GM19468 (cell line): ENCODE measurements around the gene ZMAT2.
"Not testable (repeated sequence)": the region's sequence is repeated elsewhere in the genome, so short reads cannot be mapped to it uniquely, and the experiment has no call there.

Experiments used
- ATAC-seq: cut with Tn5 transposase; IDR thresholded peaks from one replicate; pipeline ENCODE4 v1.9.1; 2021; ENCODE audit warnings: mild to moderate bottlenecking, moderate library complexity, moderate number of reproducible peaks; ENCODE audit not compliant: unreplicated experiment; ENCODE audit errors: extremely low read depth

Gene ZMAT2

DNA sequence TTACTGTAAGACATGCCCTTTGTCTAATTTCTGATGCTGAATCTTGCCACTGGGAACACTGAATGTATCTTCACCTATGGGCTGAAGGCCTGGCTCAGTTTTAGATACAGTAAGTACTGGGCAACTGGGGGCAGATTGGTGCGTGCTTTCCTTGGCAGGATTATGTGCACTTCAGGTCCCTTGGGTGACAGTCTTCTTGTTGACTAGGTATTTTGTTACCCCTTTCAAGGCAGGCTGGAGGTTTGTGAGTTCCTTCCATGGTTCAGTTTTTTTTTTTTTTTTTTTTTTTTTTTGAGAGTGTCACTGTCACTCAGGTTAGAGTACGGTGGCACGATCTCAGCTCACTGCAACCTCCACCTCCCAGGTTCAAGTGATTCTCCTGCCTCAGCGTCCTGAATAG lies 7.6 kb downstream of the ZMAT2 start:
- no peak for ATAC-seq

DNA sequence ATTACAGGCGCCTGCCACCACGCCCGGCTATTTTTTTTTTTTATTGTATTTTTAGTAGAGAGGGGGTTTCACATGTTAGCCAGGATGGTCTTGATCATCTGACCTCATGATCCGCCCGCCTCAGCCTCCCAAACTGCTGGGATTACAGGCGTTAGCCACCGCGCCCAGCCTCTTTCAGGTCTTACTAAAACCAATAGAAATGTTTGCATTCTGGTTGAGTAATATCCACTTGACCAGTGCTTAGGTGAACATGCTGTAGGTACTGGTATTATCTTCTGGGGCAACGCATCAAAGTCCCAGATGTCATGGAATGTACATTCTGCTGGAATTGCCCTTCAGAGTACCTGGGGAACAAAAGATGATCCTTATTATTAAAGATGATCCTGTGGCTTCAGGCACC lies 8.5 kb downstream of the ZMAT2 start:
- not testable (repeated sequence) for ATAC-seq

DNA sequence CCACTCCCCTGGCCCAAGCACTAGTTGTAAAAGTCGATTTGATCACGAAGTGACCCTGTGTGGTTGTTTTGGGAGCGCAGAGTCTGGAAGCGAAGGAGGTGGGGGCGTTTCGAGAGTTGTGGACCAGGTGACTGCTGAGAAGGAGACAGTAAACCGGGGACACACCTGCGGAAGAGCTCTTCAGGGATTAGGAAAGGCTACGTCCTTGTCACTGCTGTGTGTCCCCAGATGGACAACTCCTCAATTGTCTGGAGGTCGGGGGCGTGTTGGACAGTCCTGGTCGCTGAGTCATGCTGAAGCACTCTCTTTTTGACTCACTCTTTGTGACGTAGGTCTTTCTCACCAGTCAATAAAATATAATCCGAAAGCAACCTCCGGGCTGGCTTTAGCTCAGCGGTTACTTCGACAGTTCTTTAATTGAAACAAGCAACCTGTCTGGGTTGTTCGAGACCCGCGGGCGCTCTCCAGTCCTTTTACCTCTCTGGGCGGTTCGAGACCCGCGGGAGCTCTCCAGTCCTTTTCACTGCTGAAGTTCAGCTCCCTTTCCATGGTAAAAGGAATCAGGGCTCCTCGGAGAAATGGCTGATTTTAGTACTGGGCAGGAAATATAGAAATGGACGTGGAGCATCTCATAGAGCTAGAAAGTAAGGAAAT lies 10.8 kb downstream of the ZMAT2 start:
- peak; percentile 93 for ATAC-seq

DNA sequence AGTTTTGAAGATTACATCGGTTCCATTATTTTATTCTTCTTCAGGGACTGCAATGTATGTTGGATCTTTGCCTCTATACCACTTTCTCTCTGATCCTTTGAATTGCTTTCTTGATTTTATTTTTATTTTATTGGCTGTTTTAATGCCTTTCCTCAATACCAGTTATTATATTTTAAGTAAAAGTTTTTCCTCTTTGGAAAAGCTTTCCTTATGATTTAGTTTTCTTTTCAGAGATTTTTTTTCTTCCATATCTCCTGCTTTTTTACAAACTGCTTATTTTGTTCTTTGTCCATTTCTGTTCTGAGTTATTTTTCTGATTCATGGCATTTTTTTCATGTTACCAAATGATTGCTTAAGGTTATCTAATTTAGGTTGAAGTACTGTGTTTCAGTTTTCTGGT lies 11.5 kb downstream of the ZMAT2 start:
- no peak for ATAC-seq

DNA sequence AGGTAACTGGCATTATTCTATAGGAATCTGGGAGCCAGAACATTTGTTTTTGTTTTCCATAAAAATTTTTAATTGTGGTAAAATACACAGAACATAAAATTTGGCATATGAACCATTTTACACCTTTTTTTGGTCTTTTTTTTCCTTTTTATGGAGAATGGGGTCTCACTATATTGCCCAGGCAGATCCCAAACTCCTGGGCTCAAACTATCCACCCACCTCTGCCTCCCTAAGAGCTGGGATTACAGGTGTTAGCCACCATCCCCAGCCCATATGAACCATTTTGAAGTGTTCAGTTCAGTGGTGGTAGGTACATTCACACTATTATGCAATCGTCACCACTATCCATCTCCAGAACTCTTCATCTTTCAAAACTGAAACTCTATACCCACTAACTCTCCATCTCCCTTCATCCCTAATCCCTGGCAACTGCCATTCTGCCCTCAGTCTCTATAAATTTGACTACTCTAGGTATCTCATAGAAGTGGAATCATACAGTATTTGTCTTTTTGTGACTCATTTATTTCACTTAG lies 13.4 kb downstream of the ZMAT2 start:
- ATAC-seq, result no peak

DNA sequence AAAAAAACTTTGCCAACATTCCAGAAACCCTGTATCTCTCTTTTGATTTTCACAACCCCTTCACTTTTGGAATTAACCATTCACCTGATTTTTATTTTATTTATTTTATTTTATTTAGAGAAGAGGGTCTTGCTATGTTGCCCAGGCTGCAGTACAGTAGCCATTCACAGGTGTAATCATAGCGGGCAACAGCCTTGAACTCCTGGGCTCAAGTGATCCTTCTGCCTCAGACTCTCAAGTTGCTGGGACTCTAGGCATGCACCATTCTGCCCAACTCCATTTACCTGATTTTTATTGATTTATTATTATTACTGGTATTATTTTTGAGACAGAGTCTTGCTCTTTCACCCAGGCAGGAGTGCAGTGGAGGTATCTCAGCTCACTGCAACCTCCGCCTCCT lies 16.0 kb downstream of the ZMAT2 start:
- ATAC-seq, result not testable (repeated sequence)

DNA sequence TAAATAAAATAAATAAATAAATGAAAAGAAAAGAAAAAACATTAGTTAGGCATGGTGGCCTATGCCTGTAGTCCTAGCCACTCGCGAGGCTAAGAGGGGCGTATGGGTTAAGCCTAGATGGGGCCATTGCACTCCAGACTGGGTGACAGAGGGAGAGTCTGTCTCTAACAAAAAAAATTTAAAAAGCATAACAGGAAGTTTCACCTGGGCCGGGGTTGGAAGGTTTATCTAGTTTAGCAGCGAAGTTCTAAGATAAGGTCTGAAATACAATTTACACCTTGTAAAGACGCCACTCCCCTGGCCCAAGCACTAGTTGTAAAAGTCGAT lies 18.0 kb downstream of the ZMAT2 start:
- no peak for ATAC-seq

DNA sequence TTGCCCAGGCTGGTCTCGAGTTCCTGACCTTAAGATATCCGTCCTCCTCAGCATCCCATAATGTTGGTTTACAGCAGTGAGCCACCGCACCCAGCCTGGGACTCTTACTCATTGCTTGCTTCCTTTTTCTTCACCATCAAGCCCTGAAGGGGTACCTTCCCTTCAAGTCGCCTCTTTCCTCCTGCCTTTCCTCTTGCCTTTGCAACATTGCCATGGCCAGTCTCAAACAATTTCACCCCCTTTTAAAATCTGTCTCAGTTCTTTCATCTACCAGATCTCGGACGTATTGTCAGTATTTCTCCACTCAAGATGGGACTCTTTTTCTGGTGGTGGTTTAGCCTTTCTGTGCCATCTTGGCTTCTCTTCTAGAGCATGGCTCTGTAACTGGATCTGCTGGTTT lies 20.5 kb downstream of the ZMAT2 start:
- ATAC-seq, result not testable (repeated sequence)

DNA sequence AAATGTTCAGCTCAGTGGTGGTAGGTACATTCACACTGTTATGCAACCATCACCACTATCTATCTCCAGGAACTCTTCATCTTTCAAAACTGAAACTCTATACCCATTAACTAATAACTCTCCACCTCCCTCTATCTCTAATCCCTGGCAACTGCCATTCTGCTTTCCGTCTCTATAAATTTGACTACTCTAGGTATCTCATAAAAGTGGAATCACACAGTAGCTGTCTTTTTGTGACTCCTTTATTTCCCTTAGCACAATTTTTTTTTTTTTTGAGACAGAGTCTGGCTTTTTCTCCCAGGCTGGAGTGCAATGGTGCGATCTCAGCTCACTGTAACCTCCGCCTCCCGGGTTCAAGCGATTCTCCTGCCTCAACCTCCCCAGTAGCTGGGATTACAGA lies 21.1 kb downstream of the ZMAT2 start:
- not testable (repeated sequence) for ATAC-seq

DNA sequence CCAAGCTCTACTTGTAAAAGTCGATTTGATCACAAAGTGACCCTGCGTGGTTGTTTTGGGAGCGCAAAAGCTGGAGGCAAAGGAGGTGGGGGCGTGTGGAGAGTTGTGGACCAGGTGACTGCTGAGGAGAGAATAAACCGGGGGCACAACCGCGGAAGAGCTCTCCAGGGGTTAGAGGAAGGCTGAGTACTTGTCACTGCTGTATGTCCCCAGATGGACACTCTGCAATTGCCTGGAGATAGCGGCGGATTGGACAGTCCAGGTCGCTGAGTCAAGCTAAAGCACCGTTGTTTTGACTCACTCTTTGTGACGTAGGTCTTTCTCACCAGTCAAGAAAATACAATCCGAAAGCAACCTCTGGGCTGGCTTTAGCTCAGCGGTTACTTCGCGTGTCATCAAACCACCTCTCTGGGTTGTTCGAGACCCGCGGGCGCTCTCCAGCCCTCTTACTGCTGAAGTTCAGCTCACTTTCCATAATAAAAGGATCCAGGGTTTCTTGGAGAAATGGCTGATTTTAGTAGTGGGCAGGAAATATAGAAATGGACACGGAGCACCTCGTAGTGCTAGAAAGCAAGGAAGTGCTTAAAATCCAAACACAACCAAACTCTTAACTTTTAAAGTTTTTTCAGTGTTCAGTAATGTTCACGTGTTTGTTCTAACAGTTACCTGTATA lies 25.7 kb downstream of the ZMAT2 start:
- peak; percentile 62 for ATAC-seq

DNA sequence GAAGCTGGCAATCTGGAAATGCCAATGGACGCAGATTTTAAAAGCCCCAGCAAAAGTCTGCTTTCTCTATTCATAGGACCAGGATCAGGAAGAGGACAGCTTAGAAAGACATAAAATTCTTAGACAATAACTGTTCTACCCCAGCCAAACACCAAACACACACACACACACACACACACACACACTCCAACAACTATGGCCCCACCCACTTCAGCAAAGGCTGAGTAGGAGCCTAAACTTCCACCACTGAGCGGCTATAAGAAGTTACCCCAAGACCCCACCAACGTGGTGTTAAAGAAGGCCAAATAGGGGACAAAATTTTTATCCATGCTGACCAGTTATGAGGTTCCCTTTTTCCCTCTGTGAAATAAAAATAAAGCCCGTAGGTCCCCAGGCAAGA lies 32.9 kb downstream of the ZMAT2 start:
- ATAC-seq, result no peak

DNA sequence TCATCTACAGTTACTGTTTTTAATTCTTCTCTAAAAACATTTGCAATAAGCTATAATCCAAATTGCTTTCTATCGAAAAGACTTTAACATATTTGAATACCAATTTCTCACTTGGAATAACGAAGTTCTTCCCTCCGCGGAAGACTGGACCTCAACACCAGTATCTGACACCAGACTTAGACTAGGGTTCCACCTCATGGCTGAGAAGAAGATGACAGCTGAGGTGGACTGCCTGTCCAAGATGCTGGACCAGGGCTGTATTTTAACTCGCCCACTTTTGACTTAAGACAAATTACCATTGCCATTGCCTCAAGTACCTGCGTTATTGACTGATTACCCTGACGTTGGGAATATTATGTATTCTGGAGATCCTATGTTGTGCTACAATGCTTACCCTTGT lies 34.1 kb downstream of the ZMAT2 start:
- ATAC-seq, result no peak

DNA sequence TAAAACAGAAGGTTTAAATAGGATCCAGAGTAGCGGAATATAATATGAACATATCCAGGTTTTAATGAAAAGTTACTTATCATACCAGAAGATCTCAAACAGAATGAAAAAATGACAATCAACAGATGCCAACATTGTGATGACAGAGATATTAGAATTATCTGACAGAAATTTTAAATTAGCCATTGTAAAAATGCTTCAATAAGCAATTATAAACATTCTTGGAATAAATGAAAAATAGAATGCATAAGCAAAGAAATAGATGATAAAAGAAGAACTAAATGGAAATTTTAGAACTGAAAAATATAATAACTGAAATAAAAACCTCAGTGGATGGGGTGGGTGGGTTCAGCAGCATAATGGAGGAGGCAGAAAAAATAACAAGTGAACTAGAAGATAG lies 37.2 kb downstream of the ZMAT2 start:
- ATAC-seq, result no peak

DNA sequence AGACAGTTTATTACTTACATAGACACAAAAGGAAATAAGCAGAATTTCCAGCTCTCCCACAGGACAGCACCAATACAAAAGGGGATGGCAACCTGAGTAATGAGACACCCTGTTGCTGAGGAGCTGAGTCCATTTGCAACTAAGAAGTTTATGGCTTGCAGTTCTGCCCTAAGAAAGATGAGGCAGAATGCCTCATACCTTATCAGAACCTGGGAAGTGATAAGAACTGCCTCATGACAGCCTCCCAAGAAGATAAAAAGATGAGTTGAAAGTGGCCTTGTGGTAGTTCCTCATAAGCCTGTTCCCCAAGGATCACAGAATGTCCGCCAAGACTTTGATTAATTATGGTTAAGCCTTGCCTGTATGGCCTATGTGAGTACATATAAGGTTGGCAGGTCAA lies 41.7 kb downstream of the ZMAT2 start:
- no peak for ATAC-seq

DNA sequence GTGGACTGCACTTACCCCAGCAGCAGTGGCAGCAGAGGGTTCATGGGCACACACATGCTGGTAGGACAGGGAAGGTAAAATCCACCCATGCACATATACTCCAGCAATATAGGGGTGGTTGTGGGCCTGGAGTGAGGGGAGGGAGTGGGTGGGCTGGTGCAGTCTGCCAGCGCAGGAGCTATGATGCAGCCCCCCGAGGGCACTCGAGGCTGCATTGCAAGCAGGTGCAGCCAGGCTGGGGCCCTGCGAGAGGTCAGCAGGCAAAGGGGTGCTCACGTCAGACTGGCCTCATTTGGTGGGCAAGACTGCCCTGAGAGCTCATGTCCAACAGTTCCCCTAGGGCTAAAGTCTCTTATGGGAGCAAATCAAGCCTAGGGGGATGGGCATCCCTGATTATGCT lies 53.3 kb downstream of the ZMAT2 start:
- ATAC-seq, result no peak
